GM23338 (cell line): ENCODE results near the gene MATN3. TPM values are rescaled to one million over a fixed set of nuclear protein-coding genes. Genes with fewer than 3 reads are reported as not detected.

ENCODE experiments used
- ATAC-seq: fragments of 200-7000 bp; cut with Tn5 transposase; 3 replicates; pipeline ENCODE4 v1.9.1; 2020
- DNase-seq: peaks from one replicate; pipeline ENCODE4 v3.0.0-alpha.2; 2015; ENCODE audit warnings: low spot score
- H2AFZ ChIP-seq: fragments of 200-600 bp; sonication (generic); 2 replicates; pipeline ENCODE4 v1.8.0; 2016; ENCODE audit warnings: antibody characterized with exemption, mild to moderate bottlenecking, moderate library complexity
- H3F3A ChIP-seq: fragments of 200-600 bp; sonication (generic); replicated peaks from 2 replicates; pipeline ENCODE4 v1.8.0; 2017; ENCODE audit warnings: antibody characterized with exemption, mixed run types, low read depth
- H3K27ac ChIP-seq: fragments of 200-600 bp; sonication (generic); 2 replicates; pipeline ENCODE4 v1.6.1; 2016; ENCODE audit warnings: low read depth
- H3K27me3 ChIP-seq: fragments of 200-600 bp; sonication (generic); 2 replicates; pipeline ENCODE4 v1.8.0; 2016; ENCODE audit warnings: mild to moderate bottlenecking, mixed run types, moderate library complexity; ENCODE audit not compliant: insufficient read depth
- H3K36me3 ChIP-seq: fragments of 200-600 bp; sonication (generic); 2 replicates; pipeline ENCODE4 v1.8.0; 2016; ENCODE audit warnings: mild to moderate bottlenecking; ENCODE audit not compliant: insufficient read depth
- H3K4me1 ChIP-seq: fragments of 200-600 bp; sonication (generic); 2 replicates; pipeline ENCODE4 v1.8.0; 2016; ENCODE audit warnings: mild to moderate bottlenecking, moderate library complexity; ENCODE audit not compliant: insufficient read depth
- H3K4me2 ChIP-seq: fragments of 200-600 bp; sonication (generic); 2 replicates; pipeline ENCODE4 v1.7.1; 2017; ENCODE audit warnings: mixed run types
- H3K4me3 ChIP-seq: fragments of 200-600 bp; sonication (generic); 2 replicates; pipeline ENCODE4 v1.6.1; 2016; ENCODE audit warnings: mixed run types
- H3K79me2 ChIP-seq: fragments of 200-600 bp; sonication (generic); replicated peaks from 2 replicates; pipeline ENCODE4 v1.8.0; 2017; ENCODE audit warnings: mild to moderate bottlenecking; ENCODE audit not compliant: insufficient read depth
- H3K9me2 ChIP-seq: fragments of 200-600 bp; sonication (generic); 2 replicates; pipeline ENCODE4 v1.8.0; 2017; ENCODE audit not compliant: insufficient read depth
- H4K20me1 ChIP-seq: fragments of 200-600 bp; sonication (generic); replicated peaks from 2 replicates; pipeline ENCODE4 v1.8.0; 2017; ENCODE audit warnings: mild to moderate bottlenecking; ENCODE audit not compliant: insufficient read depth
- H3K27ac Mint-ChIP-seq: 2 replicates; pipeline ENCODE4 v1.8.0; 2020; ENCODE audit warnings: inconsistent platforms, mild to moderate bottlenecking, moderate library complexity, mixed read lengths
- H3K27me3 Mint-ChIP-seq: 3 replicates; pipeline ENCODE4 v1.8.0; 2022; ENCODE audit warnings: low read depth, mild to moderate bottlenecking, moderate library complexity, mixed read lengths, inconsistent platforms; ENCODE audit not compliant: insufficient read depth, poor library complexity
- H3K36me3 Mint-ChIP-seq: 3 replicates; pipeline ENCODE4 v1.8.0; 2021; ENCODE audit warnings: low read depth, mild to moderate bottlenecking, inconsistent platforms, moderate library complexity, mixed read lengths
- H3K4me1 Mint-ChIP-seq: 3 replicates; pipeline ENCODE4 v1.8.0; 2020; ENCODE audit warnings: mild to moderate bottlenecking, inconsistent platforms, mixed read lengths
- H3K4me3 Mint-ChIP-seq: 3 replicates; pipeline ENCODE4 v1.8.0; 2021; ENCODE audit warnings: moderate library complexity, mild to moderate bottlenecking, inconsistent platforms, mixed read lengths
- H3K9me3 Mint-ChIP-seq: 3 replicates; pipeline ENCODE4 v1.8.0; 2020; ENCODE audit warnings: moderate library complexity, mild to moderate bottlenecking, inconsistent platforms, mixed read lengths
- JUNB ChIP-seq: IDR thresholded peaks from one replicate; pipeline ENCODE4 v1.6.1; 2016; ENCODE audit warnings: antibody characterized with exemption; ENCODE audit not compliant: unreplicated experiment
- NANOG ChIP-seq: IDR thresholded peaks from 2 replicates; pipeline ENCODE4 v1.6.1; 2016; ENCODE audit warnings: antibody characterized with exemption, borderline replicate concordance
- ZNF331 ChIP-seq: fragments of 250-450 bp; sonication (Bioruptor Pico); IDR thresholded peaks from 2 replicates; pipeline ENCODE4 v1.5.0; 2020; ENCODE audit warnings: low read depth, mild to moderate bottlenecking, moderate library complexity
- polyA plus RNA-seq: library from polyadenylated mRNA; unstranded; fragments of >200 nt; fragmentation: Nextera tagmentation; extraction: Ambion mirVana; gene quantifications from 2 replicates; pipeline ENCODE4 v1.2.1, GENCODE V29; 2016
- total RNA-seq: library from RNA; depleted of rRNA; stranded (reverse); fragments of >200 nt; shearing (Covaris generic); gene quantifications from 2 replicates; pipeline ENCODE4 v1.2.3, GENCODE V29; 2014
- TF ChIP-seq, protein P1 (sequence below), 2 experiments: fragments of 200-600 bp in 1 of 2; sonication (generic) in 1 of 2; conservative IDR thresholded peaks; 2 replicates each; pipeline versions ENCODE4 v1.5.1 to v1.6.1; 2016 to 2017; ENCODE audit warnings: antibody characterized with exemption in 2 of 2, low read depth in 2 of 2, mild to moderate bottlenecking in 2 of 2, moderate library complexity in 1 of 2
- TF ChIP-seq, protein P2 (sequence below): fragments of 250-450 bp; sonication (Bioruptor Pico); IDR thresholded peaks from 2 replicates; pipeline ENCODE4 v1.5.0; 2020; ENCODE audit warnings: mild to moderate bottlenecking, moderate library complexity
- TF ChIP-seq, protein P3 (sequence below): IDR thresholded peaks from 2 replicates; pipeline ENCODE4 v1.6.1; 2016; ENCODE audit warnings: antibody characterized with exemption
- TF ChIP-seq, protein P4 (sequence below): IDR thresholded peaks from one replicate; pipeline ENCODE4 v1.6.1; 2018; ENCODE audit warnings: antibody characterized with exemption; ENCODE audit not compliant: unreplicated experiment

The MATN3 gene
- total and polyA plus RNA-seq, 2 experiments from 2014 or later, result 4.6 to 6.4 TPM

DNA sequence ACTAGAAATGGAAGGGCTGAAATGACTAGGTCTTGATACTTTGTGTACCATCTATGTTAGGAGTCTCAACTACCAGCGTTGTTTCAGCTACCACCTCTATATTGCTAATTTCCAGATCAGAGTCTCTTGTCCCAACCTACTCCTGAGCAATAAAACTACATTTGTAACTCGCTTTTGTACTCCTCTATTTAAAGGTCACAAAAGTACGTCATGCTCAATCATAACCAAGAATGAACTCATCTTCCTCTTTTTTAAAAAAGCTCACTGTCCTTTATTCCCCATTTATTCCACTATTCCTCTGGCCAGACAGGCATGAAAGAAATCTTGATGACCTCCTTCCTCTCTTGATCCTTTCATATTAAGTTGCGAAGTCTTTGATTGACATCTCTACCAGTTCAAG, 11.2 kb upstream of the MATN3 start:
- DNase-seq, result no peak
- H2AFZ ChIP-seq, result no peak overlapping the region
- H3K27ac ChIP-seq, result no peak overlapping the region
- no peaks in the 10 kb centered on the region for H3K79me2 ChIP-seq
- no peaks in the 10 kb centered on the region for H3F3A ChIP-seq
- H3K9me3 Mint-ChIP-seq, result peaks cover 31% of the 10 kb centered on the region
- no peak overlapping the region for H3K27ac Mint-ChIP-seq
- no peaks in the 10 kb centered on the region for H3K4me1 Mint-ChIP-seq
- no peak overlapping the region for H3K4me3 ChIP-seq
- peaks cover 7% of the 10 kb centered on the region; the same call in 1 of the 2 replicates for H3K36me3 ChIP-seq
- no peak for ATAC-seq
- no peaks in the 10 kb centered on the region for H3K27me3 ChIP-seq
- H3K27me3 Mint-ChIP-seq, result peaks cover 1% of the 10 kb centered on the region
- no peak overlapping the region for H3K4me3 Mint-ChIP-seq
- peaks cover 28% of the 10 kb centered on the region for H3K36me3 Mint-ChIP-seq
- H3K4me2 ChIP-seq, result no peak overlapping the region
- no peaks in the 10 kb centered on the region for H3K9me2 ChIP-seq
- H3K4me1 ChIP-seq, result no peaks in the 10 kb centered on the region
- no peaks in the 10 kb centered on the region for H4K20me1 ChIP-seq
- TF ChIP-seq, protein P1, sequence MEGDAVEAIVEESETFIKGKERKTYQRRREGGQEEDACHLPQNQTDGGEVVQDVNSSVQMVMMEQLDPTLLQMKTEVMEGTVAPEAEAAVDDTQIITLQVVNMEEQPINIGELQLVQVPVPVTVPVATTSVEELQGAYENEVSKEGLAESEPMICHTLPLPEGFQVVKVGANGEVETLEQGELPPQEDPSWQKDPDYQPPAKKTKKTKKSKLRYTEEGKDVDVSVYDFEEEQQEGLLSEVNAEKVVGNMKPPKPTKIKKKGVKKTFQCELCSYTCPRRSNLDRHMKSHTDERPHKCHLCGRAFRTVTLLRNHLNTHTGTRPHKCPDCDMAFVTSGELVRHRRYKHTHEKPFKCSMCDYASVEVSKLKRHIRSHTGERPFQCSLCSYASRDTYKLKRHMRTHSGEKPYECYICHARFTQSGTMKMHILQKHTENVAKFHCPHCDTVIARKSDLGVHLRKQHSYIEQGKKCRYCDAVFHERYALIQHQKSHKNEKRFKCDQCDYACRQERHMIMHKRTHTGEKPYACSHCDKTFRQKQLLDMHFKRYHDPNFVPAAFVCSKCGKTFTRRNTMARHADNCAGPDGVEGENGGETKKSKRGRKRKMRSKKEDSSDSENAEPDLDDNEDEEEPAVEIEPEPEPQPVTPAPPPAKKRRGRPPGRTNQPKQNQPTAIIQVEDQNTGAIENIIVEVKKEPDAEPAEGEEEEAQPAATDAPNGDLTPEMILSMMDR (conservative IDR thresholded peaks at IDR 0.05; ENCODE audit: low read depth in 2 of 2), result no peak
- TF ChIP-seq, protein P2, sequence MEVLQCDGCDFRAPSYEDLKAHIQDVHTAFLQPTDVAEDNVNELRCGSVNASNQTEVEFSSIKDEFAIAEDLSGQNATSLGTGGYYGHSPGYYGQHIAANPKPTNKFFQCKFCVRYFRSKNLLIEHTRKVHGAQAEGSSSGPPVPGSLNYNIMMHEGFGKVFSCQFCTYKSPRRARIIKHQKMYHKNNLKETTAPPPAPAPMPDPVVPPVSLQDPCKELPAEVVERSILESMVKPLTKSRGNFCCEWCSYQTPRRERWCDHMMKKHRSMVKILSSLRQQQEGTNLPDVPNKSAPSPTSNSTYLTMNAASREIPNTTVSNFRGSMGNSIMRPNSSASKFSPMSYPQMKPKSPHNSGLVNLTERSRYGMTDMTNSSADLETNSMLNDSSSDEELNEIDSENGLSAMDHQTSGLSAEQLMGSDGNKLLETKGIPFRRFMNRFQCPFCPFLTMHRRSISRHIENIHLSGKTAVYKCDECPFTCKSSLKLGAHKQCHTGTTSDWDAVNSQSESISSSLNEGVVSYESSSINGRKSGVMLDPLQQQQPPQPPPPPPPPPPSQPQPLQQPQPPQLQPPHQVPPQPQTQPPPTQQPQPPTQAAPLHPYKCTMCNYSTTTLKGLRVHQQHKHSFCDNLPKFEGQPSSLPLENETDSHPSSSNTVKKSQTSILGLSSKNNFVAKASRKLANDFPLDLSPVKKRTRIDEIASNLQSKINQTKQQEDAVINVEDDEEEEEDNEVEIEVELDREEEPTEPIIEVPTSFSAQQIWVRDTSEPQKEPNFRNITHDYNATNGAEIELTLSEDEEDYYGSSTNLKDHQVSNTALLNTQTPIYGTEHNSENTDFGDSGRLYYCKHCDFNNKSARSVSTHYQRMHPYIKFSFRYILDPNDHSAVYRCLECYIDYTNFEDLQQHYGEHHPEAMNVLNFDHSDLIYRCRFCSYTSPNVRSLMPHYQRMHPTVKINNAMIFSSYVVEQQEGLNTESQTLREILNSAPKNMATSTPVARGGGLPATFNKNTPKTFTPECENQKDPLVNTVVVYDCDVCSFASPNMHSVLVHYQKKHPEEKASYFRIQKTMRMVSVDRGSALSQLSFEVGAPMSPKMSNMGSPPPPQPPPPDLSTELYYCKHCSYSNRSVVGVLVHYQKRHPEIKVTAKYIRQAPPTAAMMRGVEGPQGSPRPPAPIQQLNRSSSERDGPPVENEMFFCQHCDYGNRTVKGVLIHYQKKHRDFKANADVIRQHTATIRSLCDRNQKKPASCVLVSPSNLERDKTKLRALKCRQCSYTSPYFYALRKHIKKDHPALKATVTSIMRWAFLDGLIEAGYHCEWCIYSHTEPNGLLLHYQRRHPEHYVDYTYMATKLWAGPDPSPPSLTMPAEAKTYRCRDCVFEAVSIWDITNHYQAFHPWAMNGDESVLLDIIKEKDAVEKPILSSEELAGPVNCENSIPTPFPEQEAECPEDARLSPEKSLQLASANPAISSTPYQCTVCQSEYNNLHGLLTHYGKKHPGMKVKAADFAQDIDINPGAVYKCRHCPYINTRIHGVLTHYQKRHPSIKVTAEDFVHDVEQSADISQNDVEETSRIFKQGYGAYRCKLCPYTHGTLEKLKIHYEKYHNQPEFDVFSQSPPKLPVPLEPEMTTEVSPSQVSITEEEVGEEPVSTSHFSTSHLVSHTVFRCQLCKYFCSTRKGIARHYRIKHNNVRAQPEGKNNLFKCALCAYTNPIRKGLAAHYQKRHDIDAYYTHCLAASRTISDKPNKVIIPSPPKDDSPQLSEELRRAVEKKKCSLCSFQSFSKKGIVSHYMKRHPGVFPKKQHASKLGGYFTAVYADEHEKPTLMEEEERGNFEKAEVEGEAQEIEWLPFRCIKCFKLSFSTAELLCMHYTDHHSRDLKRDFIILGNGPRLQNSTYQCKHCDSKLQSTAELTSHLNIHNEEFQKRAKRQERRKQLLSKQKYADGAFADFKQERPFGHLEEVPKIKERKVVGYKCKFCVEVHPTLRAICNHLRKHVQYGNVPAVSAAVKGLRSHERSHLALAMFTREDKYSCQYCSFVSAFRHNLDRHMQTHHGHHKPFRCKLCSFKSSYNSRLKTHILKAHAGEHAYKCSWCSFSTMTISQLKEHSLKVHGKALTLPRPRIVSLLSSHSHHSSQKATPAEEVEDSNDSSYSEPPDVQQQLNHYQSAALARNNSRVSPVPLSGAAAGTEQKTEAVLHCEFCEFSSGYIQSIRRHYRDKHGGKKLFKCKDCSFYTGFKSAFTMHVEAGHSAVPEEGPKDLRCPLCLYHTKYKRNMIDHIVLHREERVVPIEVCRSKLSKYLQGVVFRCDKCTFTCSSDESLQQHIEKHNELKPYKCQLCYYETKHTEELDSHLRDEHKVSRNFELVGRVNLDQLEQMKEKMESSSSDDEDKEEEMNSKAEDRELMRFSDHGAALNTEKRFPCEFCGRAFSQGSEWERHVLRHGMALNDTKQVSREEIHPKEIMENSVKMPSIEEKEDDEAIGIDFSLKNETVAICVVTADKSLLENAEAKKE (CRISPR knock-in tag), result no peak

DNA sequence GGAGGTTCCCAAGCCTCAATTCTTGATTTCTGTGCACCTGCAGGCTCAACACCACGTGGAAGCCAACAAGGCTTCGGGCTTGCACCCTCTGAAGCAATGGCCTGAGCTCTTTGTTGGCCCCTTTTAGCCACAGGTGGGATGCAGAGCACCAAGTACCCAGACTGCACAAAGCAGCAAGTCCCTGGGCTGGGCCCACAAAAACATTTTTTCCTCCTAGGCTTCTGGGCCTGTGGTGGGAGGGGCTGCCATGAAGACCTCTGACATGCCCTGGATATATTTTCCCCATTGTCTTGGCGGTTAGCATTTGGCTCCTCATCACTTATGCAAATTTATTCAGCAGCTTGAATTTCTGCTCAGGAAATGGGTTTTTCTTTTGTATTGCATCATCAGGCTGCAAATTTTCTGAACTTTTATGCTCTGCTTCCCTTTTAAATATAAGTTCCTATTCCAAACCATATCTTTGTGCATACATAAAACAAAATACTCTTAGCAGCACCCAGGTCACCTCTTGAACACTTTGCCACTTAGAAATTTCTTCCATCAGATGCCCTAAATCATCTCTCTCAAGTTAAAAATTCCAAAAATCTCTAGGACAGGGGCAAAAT, 9.0 kb upstream of the MATN3 start:
- peaks cover 1% of the 10 kb centered on the region for H3K27me3 Mint-ChIP-seq
- H3K4me1 Mint-ChIP-seq, result no peaks in the 10 kb centered on the region
- H3K9me3 Mint-ChIP-seq, result peaks cover 31% of the 10 kb centered on the region
- H3K27ac Mint-ChIP-seq, result no peak overlapping the region
- Histone ChIP-seq H3K4me2 (no peak overlapping the region), H3K4me3 (no peak overlapping the region), H3F3A (no peaks in the 10 kb centered on the region), H3K27ac (no peak overlapping the region), H3K36me3 (peaks cover 7% of the 10 kb centered on the region; the same call in 1 of the 2 replicates), H2AFZ (no peak overlapping the region), H3K4me1 (no peaks in the 10 kb centered on the region), H3K9me2 (no peaks in the 10 kb centered on the region), H3K27me3 (no peaks in the 10 kb centered on the region), H3K79me2 (no peaks in the 10 kb centered on the region), H4K20me1 (no peaks in the 10 kb centered on the region)
- peaks cover 22% of the 10 kb centered on the region for H3K36me3 Mint-ChIP-seq
- ATAC-seq (no peak), DNase-seq (no peak)
- no peak overlapping the region for H3K4me3 Mint-ChIP-seq
- no peak for TF ChIP-seq NANOG
- no peak for TF ChIP-seq ZNF331 (CRISPR knock-in tag)
- TF ChIP-seq JUNB, result no peak
- TF ChIP-seq, protein P3, sequence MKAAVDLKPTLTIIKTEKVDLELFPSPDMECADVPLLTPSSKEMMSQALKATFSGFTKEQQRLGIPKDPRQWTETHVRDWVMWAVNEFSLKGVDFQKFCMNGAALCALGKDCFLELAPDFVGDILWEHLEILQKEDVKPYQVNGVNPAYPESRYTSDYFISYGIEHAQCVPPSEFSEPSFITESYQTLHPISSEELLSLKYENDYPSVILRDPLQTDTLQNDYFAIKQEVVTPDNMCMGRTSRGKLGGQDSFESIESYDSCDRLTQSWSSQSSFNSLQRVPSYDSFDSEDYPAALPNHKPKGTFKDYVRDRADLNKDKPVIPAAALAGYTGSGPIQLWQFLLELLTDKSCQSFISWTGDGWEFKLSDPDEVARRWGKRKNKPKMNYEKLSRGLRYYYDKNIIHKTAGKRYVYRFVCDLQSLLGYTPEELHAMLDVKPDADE, result no peak
- TF ChIP-seq, protein P4, sequence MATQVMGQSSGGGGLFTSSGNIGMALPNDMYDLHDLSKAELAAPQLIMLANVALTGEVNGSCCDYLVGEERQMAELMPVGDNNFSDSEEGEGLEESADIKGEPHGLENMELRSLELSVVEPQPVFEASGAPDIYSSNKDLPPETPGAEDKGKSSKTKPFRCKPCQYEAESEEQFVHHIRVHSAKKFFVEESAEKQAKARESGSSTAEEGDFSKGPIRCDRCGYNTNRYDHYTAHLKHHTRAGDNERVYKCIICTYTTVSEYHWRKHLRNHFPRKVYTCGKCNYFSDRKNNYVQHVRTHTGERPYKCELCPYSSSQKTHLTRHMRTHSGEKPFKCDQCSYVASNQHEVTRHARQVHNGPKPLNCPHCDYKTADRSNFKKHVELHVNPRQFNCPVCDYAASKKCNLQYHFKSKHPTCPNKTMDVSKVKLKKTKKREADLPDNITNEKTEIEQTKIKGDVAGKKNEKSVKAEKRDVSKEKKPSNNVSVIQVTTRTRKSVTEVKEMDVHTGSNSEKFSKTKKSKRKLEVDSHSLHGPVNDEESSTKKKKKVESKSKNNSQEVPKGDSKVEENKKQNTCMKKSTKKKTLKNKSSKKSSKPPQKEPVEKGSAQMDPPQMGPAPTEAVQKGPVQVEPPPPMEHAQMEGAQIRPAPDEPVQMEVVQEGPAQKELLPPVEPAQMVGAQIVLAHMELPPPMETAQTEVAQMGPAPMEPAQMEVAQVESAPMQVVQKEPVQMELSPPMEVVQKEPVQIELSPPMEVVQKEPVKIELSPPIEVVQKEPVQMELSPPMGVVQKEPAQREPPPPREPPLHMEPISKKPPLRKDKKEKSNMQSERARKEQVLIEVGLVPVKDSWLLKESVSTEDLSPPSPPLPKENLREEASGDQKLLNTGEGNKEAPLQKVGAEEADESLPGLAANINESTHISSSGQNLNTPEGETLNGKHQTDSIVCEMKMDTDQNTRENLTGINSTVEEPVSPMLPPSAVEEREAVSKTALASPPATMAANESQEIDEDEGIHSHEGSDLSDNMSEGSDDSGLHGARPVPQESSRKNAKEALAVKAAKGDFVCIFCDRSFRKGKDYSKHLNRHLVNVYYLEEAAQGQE, result no peak
